NCI-H146 (cell line): ENCODE data around the gene ERVK3-1.

Experiments
- DNase-seq: peaks from one replicate; lab custom pipeline; 2025; lab: John Stamatoyannopoulos, UW

ERVK3-1 gene

DNA sequence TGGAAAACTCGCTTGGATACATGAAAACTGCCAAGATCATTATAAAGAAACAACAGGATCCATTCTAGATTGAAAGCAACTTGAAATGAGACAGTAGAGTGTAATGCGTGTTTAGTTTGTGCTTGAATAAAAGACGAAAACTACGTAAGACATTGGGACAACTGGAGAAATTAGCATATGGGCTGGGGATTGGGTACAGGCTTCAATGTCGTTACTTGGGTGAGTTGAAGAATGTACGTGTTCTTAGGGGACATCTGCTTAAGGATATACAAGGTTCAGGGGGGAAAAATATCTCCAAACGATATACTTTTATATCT, 471 bp upstream of the ERVK3-1 start:
- DNase-seq = no peak

DNA sequence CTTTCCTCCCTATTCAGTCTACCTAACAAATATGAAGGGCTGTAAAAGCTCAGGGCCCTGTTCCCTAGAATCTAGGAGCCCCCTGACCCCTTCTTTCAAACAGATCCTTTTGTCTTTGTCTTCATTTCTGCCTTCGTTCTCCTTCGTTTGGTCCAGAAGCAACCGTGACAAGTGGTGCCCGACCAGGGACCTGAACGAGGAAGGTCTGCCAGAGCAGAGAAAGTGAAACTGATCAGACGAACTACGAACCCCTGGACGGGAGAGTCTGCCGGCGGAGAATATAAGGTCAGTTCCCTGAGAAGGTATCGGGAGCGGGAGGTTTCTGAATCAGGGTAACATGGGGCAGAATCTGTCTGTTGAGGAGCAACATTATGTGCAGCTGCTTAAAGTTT, 751 bp downstream of the ERVK3-1 start:
- DNase-seq = no peak

- no peak for DNase-seq
Measured at GRCh38 chr19:58307736-58308135, 2.6 kb downstream of the ERVK3-1 start.

GRCh38 chr19:58310685-58311084, 5.5 kb downstream of the ERVK3-1 start:
- DNase-seq = peak; percentile 3

DNA sequence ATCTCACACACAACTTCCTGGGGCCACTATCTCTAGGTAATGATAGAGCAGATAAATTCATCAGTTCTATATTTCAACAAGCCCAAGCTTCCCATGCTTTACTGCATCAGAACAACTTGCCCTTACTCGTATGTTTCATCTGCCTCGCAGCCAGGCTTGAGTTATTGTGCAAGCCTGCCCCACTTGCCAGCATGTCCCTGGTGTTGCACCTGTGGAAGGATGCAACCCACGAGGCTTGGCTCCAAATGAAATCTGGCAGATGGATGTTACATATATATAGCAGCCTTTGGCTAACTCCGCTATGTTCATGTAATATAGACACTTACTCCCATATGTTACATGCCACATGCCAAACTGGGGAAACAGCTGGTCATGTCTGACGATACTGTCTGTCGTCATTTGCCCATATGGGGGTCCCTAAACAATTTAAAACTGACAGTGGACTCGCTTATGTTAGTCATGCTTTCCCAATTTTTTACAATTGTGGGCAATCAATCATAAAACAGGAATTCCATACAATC, 6.2 kb downstream of the ERVK3-1 start:
- no peak for DNase-seq

DNA sequence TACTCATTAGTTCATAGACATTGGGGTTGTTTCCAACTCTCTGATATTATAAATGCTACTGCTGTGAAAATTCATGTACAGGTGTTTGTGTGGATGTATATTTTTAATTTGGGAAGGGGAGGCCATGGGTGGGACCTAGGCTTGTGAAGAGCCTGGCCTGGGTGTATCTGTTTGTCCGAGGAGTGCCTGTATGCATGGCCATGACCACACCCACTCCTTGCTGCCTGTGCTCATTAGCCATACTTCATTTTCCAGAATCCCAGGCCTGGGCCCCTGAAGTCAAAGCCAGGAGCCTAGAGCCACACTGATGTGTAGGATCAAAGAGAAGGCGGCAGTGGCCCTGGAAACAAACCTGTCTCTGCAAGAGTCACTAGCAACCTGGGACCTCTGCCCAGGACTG, 10.4 kb downstream of the ERVK3-1 start:
- DNase-seq = no peak

DNA sequence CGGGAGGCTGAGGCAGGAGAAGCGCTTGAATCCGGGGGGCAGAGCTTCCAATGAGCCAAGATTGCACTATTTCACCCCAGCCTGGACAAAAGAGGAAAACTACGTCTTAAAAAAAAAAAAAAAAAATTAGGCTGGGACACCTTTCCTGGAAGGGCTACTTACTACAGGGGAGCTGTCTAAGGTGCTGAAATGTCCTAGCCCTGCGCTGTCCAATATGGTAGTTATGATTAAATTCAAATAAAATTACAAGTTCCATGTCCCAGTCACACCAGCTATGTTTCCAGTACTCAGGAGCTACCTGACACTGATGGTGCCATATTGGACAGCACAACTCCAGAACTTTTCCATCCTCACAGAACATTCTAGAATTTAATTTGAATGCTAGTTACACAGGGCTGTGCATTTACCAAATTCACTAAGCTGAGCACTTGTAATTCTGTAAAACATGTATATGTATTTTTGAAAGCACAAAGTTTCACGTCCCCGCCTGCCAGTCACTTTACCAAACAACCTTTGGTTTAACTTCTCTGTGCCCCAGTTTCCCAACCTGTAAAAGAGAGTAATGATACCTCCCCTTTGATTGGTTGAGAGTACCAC, 12.4 kb downstream of the ERVK3-1 start:
- DNase-seq = no peak

DNA sequence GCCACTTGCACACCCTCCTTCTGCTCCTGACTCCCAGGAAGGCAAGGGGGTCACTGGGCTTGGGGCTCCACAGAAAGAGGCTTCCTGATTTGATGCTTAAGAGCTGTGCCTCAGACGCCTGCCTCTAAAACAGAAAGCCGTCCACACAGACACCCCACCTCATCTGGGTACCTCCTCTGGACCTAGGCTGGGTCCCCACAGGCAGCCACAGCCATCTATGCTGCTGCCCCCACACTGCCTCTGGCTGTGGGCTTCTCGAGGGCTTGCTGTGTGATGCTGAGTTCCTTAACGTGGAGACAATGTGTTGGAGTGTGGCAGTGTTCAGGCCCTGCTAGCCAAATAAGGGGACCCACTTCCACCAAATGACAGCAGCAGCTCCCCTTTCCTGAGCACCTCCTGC, 13.1 kb downstream of the ERVK3-1 start:
- DNase-seq = no peak

- DNase-seq = no peak
Measured at GRCh38 chr19:58319241-58319640, 14.1 kb downstream of the ERVK3-1 start.

- peak; percentile 82 for DNase-seq
Measured at GRCh38 chr19:58325311-58326022, 20.3 kb downstream of the ERVK3-1 start.

GRCh38 chr19:58326501-58326913, 21.3 kb downstream of the ERVK3-1 start:
- no peak for DNase-seq

- DNase-seq = peak; percentile 99
Measured at GRCh38 chr19:58326914-58327726, 21.9 kb downstream of the ERVK3-1 start, which contains the start of gene ZSCAN22. Gene ZSCAN22, plus strand, starts transcription at chr19:58326994. Its CDS starts 7,809 bp downstream, at chr19:58334803.

DNA sequence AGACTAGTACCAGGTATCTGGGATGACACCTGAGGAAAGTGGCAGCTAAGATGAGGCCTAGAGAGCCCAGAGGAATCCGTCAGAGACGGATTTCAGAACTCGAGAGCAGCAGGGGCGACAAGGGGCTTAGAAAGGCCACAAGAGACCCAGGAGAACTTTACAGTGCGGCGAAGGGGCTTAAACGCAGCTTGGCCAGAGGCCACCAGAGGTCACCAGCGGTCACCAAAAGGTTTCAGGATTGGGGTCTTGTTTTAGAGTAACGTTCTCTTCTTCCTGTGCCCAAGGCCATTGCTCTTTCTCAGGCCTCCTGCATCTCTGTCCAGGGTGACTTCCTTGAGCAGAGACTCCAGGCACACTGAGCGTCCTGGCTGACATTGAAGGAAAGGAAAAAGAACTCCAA, 23.8 kb downstream of the ERVK3-1 start:
- DNase-seq = peak; percentile 35

DNA sequence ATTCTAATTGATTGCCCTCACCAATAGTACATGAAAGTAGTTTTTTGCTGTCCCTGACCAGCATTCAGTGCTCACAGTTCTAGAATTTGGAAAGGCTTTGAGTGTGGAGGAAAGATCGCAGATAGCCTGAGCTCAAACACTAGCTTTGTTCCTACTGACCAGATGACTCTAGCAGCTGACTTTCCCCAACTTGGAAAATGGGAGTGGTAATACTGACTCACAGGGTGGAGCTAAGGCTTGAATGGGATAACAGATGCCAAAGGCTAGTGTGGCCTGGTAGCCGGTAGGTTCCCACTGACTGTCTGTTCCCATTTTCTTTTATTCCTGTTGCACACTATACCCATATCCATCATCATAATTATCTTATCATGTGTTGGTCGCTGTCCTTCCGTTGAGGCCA, 25.3 kb downstream of the ERVK3-1 start:
- no peak for DNase-seq

DNA sequence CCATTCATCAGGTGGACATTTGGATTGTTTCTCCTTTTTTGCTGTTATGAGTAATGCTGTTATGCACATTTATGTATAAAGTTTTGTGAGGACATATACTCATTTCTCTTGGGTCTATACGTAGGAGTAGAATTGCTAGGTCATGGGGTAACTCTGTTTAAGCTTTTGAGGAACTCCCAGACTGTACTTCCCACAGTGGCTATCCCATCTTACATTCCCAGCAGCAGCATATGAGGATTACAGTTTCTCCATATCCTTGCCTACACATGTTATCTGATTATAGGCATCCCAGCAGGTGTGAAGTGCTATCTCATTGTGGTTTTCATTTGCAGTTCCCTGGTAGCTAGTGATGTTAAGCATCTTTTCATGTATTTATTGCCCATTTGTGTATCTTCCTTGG, 27.5 kb downstream of the ERVK3-1 start:
- DNase-seq = no peak

GRCh38 chr19:58334691-58335249, 29.6 kb downstream of the ERVK3-1 start:
- no peak for DNase-seq

GRCh38 chr19:58335630-58336029, 30.5 kb downstream of the ERVK3-1 start:
- DNase-seq = no peak

DNA sequence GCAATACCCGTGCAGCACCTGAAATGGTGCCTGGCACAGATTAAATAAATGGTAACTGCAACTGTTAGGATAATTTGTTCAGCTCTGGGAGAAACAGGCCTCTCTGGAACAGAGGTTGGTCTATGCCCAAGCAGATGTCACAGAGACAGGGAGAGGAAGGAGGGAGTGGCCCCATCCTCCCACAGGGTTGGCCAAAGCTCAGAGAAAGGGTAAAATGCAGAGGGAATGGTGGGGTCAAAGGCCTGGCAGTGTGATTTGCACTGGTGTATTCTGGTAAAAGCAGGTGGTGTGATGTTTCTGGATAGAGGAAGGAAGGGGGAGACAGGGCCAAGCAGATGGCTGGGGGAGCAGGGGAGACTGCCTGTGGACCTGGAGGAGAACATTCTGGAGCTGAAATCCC, 31.0 kb downstream of the ERVK3-1 start:
- DNase-seq = no peak

GRCh38 chr19:58336820-58337219, 31.6 kb downstream of the ERVK3-1 start:
- no peak for DNase-seq

DNA sequence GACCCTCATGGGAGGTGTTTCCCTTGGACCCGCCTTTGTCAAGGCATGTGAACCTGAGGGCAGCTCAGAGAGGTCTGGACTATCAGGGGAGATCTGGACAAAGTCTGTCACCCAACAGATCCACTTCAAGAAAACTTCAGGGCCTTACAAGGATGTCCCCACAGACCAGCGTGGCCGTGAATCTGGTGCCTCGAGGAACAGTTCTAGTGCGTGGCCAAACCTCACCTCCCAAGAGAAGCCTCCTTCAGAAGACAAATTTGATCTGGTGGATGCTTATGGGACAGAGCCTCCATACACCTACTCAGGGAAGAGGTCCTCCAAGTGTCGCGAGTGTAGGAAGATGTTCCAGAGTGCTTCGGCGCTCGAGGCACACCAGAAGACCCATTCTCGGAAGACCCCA, 33.2 kb downstream of the ERVK3-1 start:
- DNase-seq = no peak

- DNase-seq = no peak
Measured at GRCh38 chr19:58338825-58339558, 33.8 kb downstream of the ERVK3-1 start.

- DNase-seq = no peak
Measured at GRCh38 chr19:58345558-58345957, 40.4 kb downstream of the ERVK3-1 start.
